ENCODE data around the gene ABCD2. TPM values are rescaled to one million over a fixed set of nuclear protein-coding genes. Genes with fewer than 3 reads are reported as not detected.

ABCD2 gene
- total and polyA plus RNA-seq, 2 donors (not counting 3 experiments of a cell fraction or from before 2014, with no cell fraction given): not detected

DNA sequence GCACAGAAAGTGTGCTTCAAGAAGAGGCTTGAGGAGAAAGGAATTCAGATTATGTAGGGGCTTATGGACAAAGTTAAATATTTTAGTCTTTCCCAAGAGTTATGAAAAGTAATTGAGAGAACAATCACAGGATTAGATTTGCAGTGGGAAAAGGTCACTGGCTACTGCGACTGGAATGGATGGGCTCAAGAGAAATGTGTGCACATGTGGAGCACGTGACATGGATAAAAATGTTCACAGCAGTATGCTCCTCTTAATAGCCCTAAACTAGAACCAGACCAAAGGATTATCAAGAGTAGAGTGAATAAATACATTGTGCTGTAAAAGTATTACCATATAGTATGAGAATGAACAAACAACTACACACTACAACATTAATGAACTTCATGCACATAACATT is 78.1 kb downstream of the ABCD2 start:
- TF ChIP-seq POLR2A (IDR thresholded peaks at IDR 0.05; ENCODE audit: low read depth, low read length) (no peak), MYC (IDR thresholded peaks at IDR 0.05; ENCODE audit: low read depth, low read length) (no peak), JUN (IDR thresholded peaks at IDR 0.05; ENCODE audit: borderline replicate concordance, insufficient read depth, insufficient read length, low read depth) (no peak)
- POLR2A ChIA-PET: no interaction called here
- intact Hi-C loops (cut with micrococcal nuclease): no loop called here
- no peaks in the 10 kb centered on the region for H3K36me3 ChIP-seq (ENCODE audit: control insufficient read depth in 2 of 2, extremely low read depth in 1 of 2, insufficient read depth in 2 of 2, low read length in 2 of 2)
- FAIRE-seq (no peak), DNase-seq (ENCODE audit: low read depth, low spot score) (no peak)
- H3K4me2 ChIP-seq (ENCODE audit: insufficient read depth, low read length): no peak overlapping the region
- dilution Hi-C loops (cut with MboI; ENCODE audit: extremely low pct_ligation_motif_present, low sequenced_read_pairs): no loop called here
- no peak overlapping the region for H2AFZ ChIP-seq (ENCODE audit: low read depth, low read length)
- no peaks in the 10 kb centered on the region for H3K9me1 ChIP-seq (replicated peaks; ENCODE audit: control insufficient read depth, extremely low read depth, insufficient read depth, low read length)
- no peaks in the 10 kb centered on the region for H4K20me1 ChIP-seq (replicated peaks; ENCODE audit: control insufficient read depth, extremely low read depth, insufficient read depth, low read length)
- H3K9ac ChIP-seq (replicated peaks; ENCODE audit: extremely low read depth, insufficient read depth, low read length): no peak overlapping the region
- no peaks in the 10 kb centered on the region for H3K27me3 ChIP-seq (ENCODE audit: control insufficient read depth in 2 of 2, insufficient read depth in 2 of 2, low read length in 2 of 2)
- BruUV-seq (replicated peaks): no TSS peak
- no peaks in the 10 kb centered on the region for H3K79me2 ChIP-seq (ENCODE audit: control insufficient read depth, insufficient read depth, low read length)
- CTCF ChIA-PET: no interaction called here
- H3K4me1 ChIP-seq (ENCODE audit: control insufficient read depth, extremely low read depth, insufficient read depth, low read length): no peaks in the 10 kb centered on the region
- no peak overlapping the region for H3K27ac ChIP-seq (ENCODE audit: insufficient read depth, low read depth, low read length)
- H3K4me3 ChIP-seq (replicated peaks in 1 of 3; ENCODE audit: insufficient read depth in 1 of 3, low read depth in 1 of 3, low read length in 3 of 3): no peak overlapping the region
- no peaks in the 10 kb centered on the region for H3K9me3 ChIP-seq (replicated peaks; ENCODE audit: control insufficient read depth, insufficient read depth, low read length)

DNA sequence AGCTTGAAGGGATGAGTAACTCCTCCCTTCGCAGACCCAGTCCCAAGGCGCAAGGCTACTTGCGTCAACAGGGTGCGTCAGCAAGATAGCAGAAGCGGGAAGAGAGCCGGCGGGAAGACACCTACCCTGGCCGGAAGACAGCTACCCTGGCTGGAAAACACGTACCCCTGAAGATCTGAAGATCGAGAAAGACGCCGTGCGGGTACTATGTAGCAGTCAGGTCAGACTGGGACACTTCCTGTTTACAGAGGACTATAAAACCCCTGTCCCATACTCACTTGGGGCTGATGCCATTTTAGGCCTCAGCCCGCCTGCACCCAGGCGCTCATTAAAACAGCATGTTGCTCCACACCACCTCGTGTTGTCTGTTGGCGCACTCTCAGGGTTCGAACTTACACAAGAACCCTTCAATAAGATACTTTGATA is 80.9 kb downstream of the ABCD2 start:
- ChIA-PET POLR2A (no interaction called here), CTCF (no interaction called here)
- H3K36me3 ChIP-seq (ENCODE audit: control insufficient read depth in 2 of 2, extremely low read depth in 1 of 2, insufficient read depth in 2 of 2, low read length in 2 of 2): no peaks in the 10 kb centered on the region
- no peaks in the 10 kb centered on the region for H3K9me1 ChIP-seq (replicated peaks; ENCODE audit: control insufficient read depth, extremely low read depth, insufficient read depth, low read length)
- intact Hi-C loops (cut with micrococcal nuclease): no loop called here
- no peak for TF ChIP-seq FOS (IDR thresholded peaks at IDR 0.05; ENCODE audit: borderline replicate concordance, insufficient read depth, low read length)
- no peak for TF ChIP-seq POLR2A (IDR thresholded peaks at IDR 0.05; ENCODE audit: low read depth, low read length)
- no peak for TF ChIP-seq MYC (IDR thresholded peaks at IDR 0.05; ENCODE audit: low read depth, low read length)
- no TSS peak for BruUV-seq (replicated peaks)
- no peak overlapping the region for H3K4me2 ChIP-seq (ENCODE audit: insufficient read depth, low read length)
- H3K9ac ChIP-seq (replicated peaks; ENCODE audit: extremely low read depth, insufficient read depth, low read length): no peak overlapping the region
- H3K27ac ChIP-seq (ENCODE audit: insufficient read depth, low read depth, low read length): no peak overlapping the region
- no peak overlapping the region for H3K4me3 ChIP-seq (replicated peaks in 1 of 3; ENCODE audit: insufficient read depth in 1 of 3, low read depth in 1 of 3, low read length in 3 of 3)
- FAIRE-seq: no peak
- H3K79me2 ChIP-seq (ENCODE audit: control insufficient read depth, insufficient read depth, low read length): no peaks in the 10 kb centered on the region
- H3K4me1 ChIP-seq (ENCODE audit: control insufficient read depth, extremely low read depth, insufficient read depth, low read length): no peaks in the 10 kb centered on the region
- no peaks in the 10 kb centered on the region for H3K27me3 ChIP-seq (ENCODE audit: control insufficient read depth in 2 of 2, insufficient read depth in 2 of 2, low read length in 2 of 2)
- no peaks in the 10 kb centered on the region for H4K20me1 ChIP-seq (replicated peaks; ENCODE audit: control insufficient read depth, extremely low read depth, insufficient read depth, low read length)
- DNase-seq (ENCODE audit: low read depth, low spot score): no peak
- no peaks in the 10 kb centered on the region for H3K9me3 ChIP-seq (replicated peaks; ENCODE audit: control insufficient read depth, insufficient read depth, low read length)
- dilution Hi-C loops (cut with MboI; ENCODE audit: extremely low pct_ligation_motif_present, low sequenced_read_pairs): no loop called here
- H2AFZ ChIP-seq (ENCODE audit: low read depth, low read length): no peak overlapping the region
